Osteoblast (primary cell): ENCODE results near the gene CDH18. TPM values are rescaled to one million over a fixed set of nuclear protein-coding genes. Genes with fewer than 3 reads are reported as not detected.

ENCODE experiments used
- DNase-seq: peaks from one replicate; pipeline ENCODE4 v3.0.0; 2011; ENCODE audit warnings: low spot score, mixed read lengths; ENCODE audit not compliant: insufficient read length; ENCODE audit errors: missing footprints
- H2AFZ ChIP-seq: 2 replicates; pipeline ENCODE4 v1.6.0; 2011; ENCODE audit warnings: mild to moderate bottlenecking, low read length
- H3K27ac ChIP-seq: 2 replicates; pipeline ENCODE4 v1.5.1; 2011; ENCODE audit warnings: mild to moderate bottlenecking, low read depth, low read length, moderate library complexity
- H3K27me3 ChIP-seq: 2 replicates; pipeline ENCODE4 v1.6.0; 2012; ENCODE audit warnings: mild to moderate bottlenecking, control low read depth, inconsistent platforms, low read length, moderate library complexity; ENCODE audit not compliant: insufficient read depth
- H3K36me3 ChIP-seq: 2 replicates; pipeline ENCODE4 v1.5.1; 2011; ENCODE audit warnings: mild to moderate bottlenecking, low read length, control low read depth, moderate library complexity; ENCODE audit not compliant: insufficient read depth
- H3K4me1 ChIP-seq: 2 replicates; pipeline ENCODE4 v1.5.1; 2011; ENCODE audit warnings: mild to moderate bottlenecking, low read length, control low read depth, moderate library complexity; ENCODE audit not compliant: insufficient read depth
- H3K4me2 ChIP-seq: 2 replicates; pipeline ENCODE4 v1.6.0; 2011; ENCODE audit warnings: mild to moderate bottlenecking, low read length; ENCODE audit not compliant: insufficient read depth
- H3K4me3 ChIP-seq: fragments of 200-600 bp; sonication (generic); 3 replicates; pipeline ENCODE4 v1.5.1; 2012; ENCODE audit warnings: mild to moderate bottlenecking, low read length, inconsistent platforms; ENCODE audit not compliant: insufficient read depth
- H3K79me2 ChIP-seq: 2 replicates; pipeline ENCODE4 v1.6.0; 2012; ENCODE audit warnings: mild to moderate bottlenecking, low read length, control low read depth, inconsistent platforms; ENCODE audit not compliant: insufficient read depth
- H3K9me3 ChIP-seq: 2 replicates; pipeline ENCODE4 v1.5.1; 2011; ENCODE audit warnings: low read depth, low read length, control low read depth
- H4K20me1 ChIP-seq: 2 replicates; pipeline ENCODE4 v1.6.0; 2012; ENCODE audit warnings: mild to moderate bottlenecking, low read length, control low read depth; ENCODE audit not compliant: insufficient read depth
- CTCF ChIP-seq: IDR thresholded peaks from 2 replicates; pipeline ENCODE4 v1.5.1; 2011; ENCODE audit warnings: mild to moderate bottlenecking, low read depth, low read length, moderate library complexity; ENCODE audit errors: extremely low read depth
- total RNA-seq: library from RNA; depleted of rRNA; stranded (reverse); fragments of >200 nt; gene quantifications from 2 replicates; pipeline ENCODE4 v1.2.3, GENCODE V29; 2012

CDH18 gene
- total RNA-seq, 1 donor: 0.36 TPM

- H3K27ac ChIP-seq: no peak overlapping the region
- no peaks in the 10 kb centered on the region for H3K9me3 ChIP-seq
- no peaks in the 10 kb centered on the region for H3K27me3 ChIP-seq
- H3K4me2 ChIP-seq: no peak overlapping the region
- no peak for DNase-seq
- H2AFZ ChIP-seq: no peak overlapping the region
- H3K36me3 ChIP-seq: no peaks in the 10 kb centered on the region
- no peaks in the 10 kb centered on the region for H3K79me2 ChIP-seq
- no peak overlapping the region for H3K4me3 ChIP-seq
- no peaks in the 10 kb centered on the region for H3K4me1 ChIP-seq
- TF ChIP-seq CTCF: no peak
- H4K20me1 ChIP-seq: no peaks in the 10 kb centered on the region
Observed at GRCh38 chr5:19767987-19768386, 220.0 kb downstream of the CDH18 start.

DNA sequence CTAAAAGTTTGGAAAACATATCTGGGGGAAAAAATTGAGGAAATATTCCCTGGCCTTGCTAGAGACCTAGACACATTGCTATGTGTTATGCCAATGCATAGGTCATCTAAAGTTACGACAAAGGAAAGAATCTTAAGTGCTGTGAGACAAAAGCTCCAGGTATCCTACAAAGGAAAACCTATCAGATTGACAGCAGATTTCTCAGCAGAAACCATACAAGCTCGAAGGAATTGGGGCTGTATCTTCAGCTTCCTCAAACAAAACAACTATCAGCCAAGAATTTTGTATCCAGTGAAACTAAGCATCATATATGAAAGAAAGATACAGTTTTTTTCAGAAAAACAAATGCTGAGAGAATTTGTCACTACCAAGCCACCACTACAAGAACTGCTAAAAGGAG, 234.4 kb downstream of the CDH18 start:
- no peak for TF ChIP-seq CTCF
- no peaks in the 10 kb centered on the region for H3K4me1 ChIP-seq

DNA sequence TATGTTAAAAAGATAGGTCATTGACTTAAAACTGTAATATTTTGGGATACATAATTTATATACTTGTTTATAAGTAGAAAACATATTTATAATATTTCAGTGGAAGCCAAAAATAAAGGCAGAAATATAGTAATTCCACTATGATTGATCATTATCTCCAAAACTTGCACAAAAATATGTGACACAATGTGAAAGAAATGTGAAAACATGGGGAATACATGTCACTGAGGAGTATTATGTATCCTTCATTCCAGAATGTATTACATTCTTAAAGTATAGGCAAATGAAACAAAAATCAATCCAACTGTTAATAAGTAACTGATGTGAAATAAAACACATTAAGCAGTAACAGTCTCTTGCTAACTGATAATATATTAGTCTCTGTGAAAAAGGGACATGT, 236.7 kb downstream of the CDH18 start:
- no peaks in the 10 kb centered on the region for H3K9me3 ChIP-seq
- no peak overlapping the region for H2AFZ ChIP-seq
- H3K4me2 ChIP-seq: no peak overlapping the region
- DNase-seq: no peak
- H3K36me3 ChIP-seq: no peaks in the 10 kb centered on the region
- no peak for TF ChIP-seq CTCF
- H4K20me1 ChIP-seq: no peaks in the 10 kb centered on the region
- H3K79me2 ChIP-seq: no peaks in the 10 kb centered on the region
- no peaks in the 10 kb centered on the region for H3K27me3 ChIP-seq
- no peaks in the 10 kb centered on the region for H3K4me1 ChIP-seq
- no peak overlapping the region for H3K27ac ChIP-seq
- H3K4me3 ChIP-seq: no peak overlapping the region

More for the DNA sequence above, 234.4 kb downstream of the CDH18 start:
- no peak overlapping the region for H3K4me2 ChIP-seq
- no peaks in the 10 kb centered on the region for H3K79me2 ChIP-seq
- H3K36me3 ChIP-seq: no peaks in the 10 kb centered on the region
- H3K27me3 ChIP-seq: no peaks in the 10 kb centered on the region
- no peak overlapping the region for H3K27ac ChIP-seq
- DNase-seq: no peak
- no peaks in the 10 kb centered on the region for H3K9me3 ChIP-seq
- no peak overlapping the region for H2AFZ ChIP-seq
- no peak overlapping the region for H3K4me3 ChIP-seq
- H4K20me1 ChIP-seq: no peaks in the 10 kb centered on the region

GRCh38 chr5:19745247-19745646, 242.8 kb downstream of the CDH18 start:
- no peak overlapping the region for H2AFZ ChIP-seq
- no peak overlapping the region for H3K27ac ChIP-seq
- H3K36me3 ChIP-seq: no peaks in the 10 kb centered on the region

More at GRCh38 chr5:19745247-19745646, 242.8 kb downstream of the CDH18 start:
- Histone ChIP-seq H3K4me2 (no peak overlapping the region), H3K79me2 (no peaks in the 10 kb centered on the region), H3K4me3 (no peak overlapping the region), H3K4me1 (no peaks in the 10 kb centered on the region), H3K27me3 (no peaks in the 10 kb centered on the region), H4K20me1 (no peaks in the 10 kb centered on the region), H3K9me3 (no peaks in the 10 kb centered on the region)
- TF ChIP-seq CTCF: no peak
- DNase-seq: no peak
